H1 (cell line): ENCODE measurements around the gene FAM174B.

Source experiments
- ATF2 ChIP-seq: IDR thresholded peaks from 2 replicates; pipeline ENCODE4 v1.6.1; 2012; ENCODE audit warnings: low read length, inconsistent platforms
- CHD1 ChIP-seq: IDR thresholded peaks from 2 replicates; pipeline ENCODE4 v1.6.1; 2012; ENCODE audit warnings: low read depth, low read length, improper control_type of control experiment
- CREB1 ChIP-seq: IDR thresholded peaks from 2 replicates; pipeline ENCODE4 v1.6.1; 2012; ENCODE audit warnings: inconsistent platforms
- CTCF ChIP-seq, 3 experiments: IDR thresholded peaks; 1 replicate in 2 of 3; 2 replicates in 1 of 3; pipeline versions ENCODE4 v1.5.1 to v1.6.1; 2011; ENCODE audit warnings: low read length in 3 of 3, mild to moderate bottlenecking in 3 of 3, inconsistent platforms in 2 of 3, low read depth in 1 of 3, moderate library complexity in 1 of 3; ENCODE audit not compliant: insufficient read depth in 1 of 3; ENCODE audit errors: control extremely low read depth in 1 of 3
- EP300 ChIP-seq, 2 experiments: IDR thresholded peaks; 1 replicate in 1 of 2; 2 replicates in 1 of 2; pipeline ENCODE4 v1.6.1; 2011 to 2012; ENCODE audit warnings: low read depth in 2 of 2, low read length in 2 of 2, mild to moderate bottlenecking in 2 of 2, borderline replicate concordance in 1 of 2, inconsistent platforms in 1 of 2, moderate library complexity in 1 of 2
- KDM5A ChIP-seq: fragments of 200-600 bp; IDR thresholded peaks from 2 replicates; pipeline ENCODE4 v1.7.1; 2012; ENCODE audit warnings: mild to moderate bottlenecking, low read length, inconsistent platforms, mixed read lengths
- MAFK ChIP-seq: IDR thresholded peaks from 2 replicates; pipeline ENCODE4 v1.6.1; 2012; ENCODE audit warnings: low read depth, mild to moderate bottlenecking, improper control_type of control experiment, low read length
- POLR2AphosphoS5 ChIP-seq: IDR thresholded peaks from 2 replicates; pipeline ENCODE4 v1.6.1; 2011; ENCODE audit warnings: low read depth, low read length
- RNF2 ChIP-seq: fragments of 200-900, 300-1000 bp; sonication (generic); IDR thresholded peaks from 2 replicates; pipeline ENCODE4 v1.7.1; 2016; ENCODE audit warnings: borderline replicate concordance, low read depth, mild to moderate bottlenecking, antibody characterized with exemption, low read length; ENCODE audit not compliant: poor library complexity, severe bottlenecking; ENCODE audit errors: missing control alignments
- SP2 ChIP-seq: IDR thresholded peaks from 2 replicates; pipeline ENCODE4 v1.6.1; 2012; ENCODE audit warnings: mild to moderate bottlenecking, low read length, inconsistent platforms
- SP4 ChIP-seq: IDR thresholded peaks from 2 replicates; pipeline ENCODE4 v1.6.1; 2012; ENCODE audit warnings: low read length, inconsistent platforms
- SRF ChIP-seq: IDR thresholded peaks from 2 replicates; pipeline ENCODE4 v1.6.1; 2011; ENCODE audit warnings: mild to moderate bottlenecking, low read depth, low read length, moderate library complexity
- SUZ12 ChIP-seq: fragments of 200-600 bp; sonication (generic); IDR thresholded peaks from 2 replicates; pipeline ENCODE4 v1.6.1; 2012; ENCODE audit warnings: mild to moderate bottlenecking, inconsistent platforms, low read length, moderate library complexity, mixed read lengths
- TAF1 ChIP-seq: IDR thresholded peaks from 2 replicates; pipeline ENCODE4 v1.6.1; 2011; ENCODE audit warnings: mild to moderate bottlenecking, low read depth, low read length

GRCh38 chr15:92600856-92601255, 54.7 kb downstream of the FAM174B start:
- TF ChIP-seq CREB1 (no peak), RNF2 (no peak), KDM5A (no peak), SP2 (no peak), CHD1 (no peak), SP4 (no peak), POLR2AphosphoS5 (no peak), SRF (no peak), SUZ12 (no peak), TAF1 (no peak), CTCF (IDR thresholded peaks at IDR 0.05; ENCODE audit: control extremely low read depth in 1 of 3, insufficient read depth in 1 of 3, low read depth in 1 of 3, low read length in 3 of 3) (no peak), MAFK (no peak), ATF2 (no peak), EP300 (IDR thresholded peaks at IDR 0.05; ENCODE audit: borderline replicate concordance in 1 of 2, low read depth in 2 of 2, low read length in 2 of 2) (no peak)
